Epithelial cell of esophagus (primary cell): ENCODE measurements around the gene MPIG6B.

Experiments used
- DNase-seq: peaks from one replicate; pipeline ENCODE4 v3.0.0; 2010; ENCODE audit warnings: low read depth
- H3K4me3 ChIP-seq: 2 replicates; pipeline ENCODE4 v1.5.1; 2011; ENCODE audit warnings: mild to moderate bottlenecking, low read length, control low read depth
- TF ChIP-seq, protein P1 (sequence below): IDR thresholded peaks from 2 replicates; pipeline ENCODE4 v1.5.1; 2011; ENCODE audit warnings: low read depth, mild to moderate bottlenecking, low read length, control low read depth, inconsistent platforms; ENCODE audit not compliant: insufficient read depth; ENCODE audit errors: missing control alignments

MPIG6B gene

DNA sequence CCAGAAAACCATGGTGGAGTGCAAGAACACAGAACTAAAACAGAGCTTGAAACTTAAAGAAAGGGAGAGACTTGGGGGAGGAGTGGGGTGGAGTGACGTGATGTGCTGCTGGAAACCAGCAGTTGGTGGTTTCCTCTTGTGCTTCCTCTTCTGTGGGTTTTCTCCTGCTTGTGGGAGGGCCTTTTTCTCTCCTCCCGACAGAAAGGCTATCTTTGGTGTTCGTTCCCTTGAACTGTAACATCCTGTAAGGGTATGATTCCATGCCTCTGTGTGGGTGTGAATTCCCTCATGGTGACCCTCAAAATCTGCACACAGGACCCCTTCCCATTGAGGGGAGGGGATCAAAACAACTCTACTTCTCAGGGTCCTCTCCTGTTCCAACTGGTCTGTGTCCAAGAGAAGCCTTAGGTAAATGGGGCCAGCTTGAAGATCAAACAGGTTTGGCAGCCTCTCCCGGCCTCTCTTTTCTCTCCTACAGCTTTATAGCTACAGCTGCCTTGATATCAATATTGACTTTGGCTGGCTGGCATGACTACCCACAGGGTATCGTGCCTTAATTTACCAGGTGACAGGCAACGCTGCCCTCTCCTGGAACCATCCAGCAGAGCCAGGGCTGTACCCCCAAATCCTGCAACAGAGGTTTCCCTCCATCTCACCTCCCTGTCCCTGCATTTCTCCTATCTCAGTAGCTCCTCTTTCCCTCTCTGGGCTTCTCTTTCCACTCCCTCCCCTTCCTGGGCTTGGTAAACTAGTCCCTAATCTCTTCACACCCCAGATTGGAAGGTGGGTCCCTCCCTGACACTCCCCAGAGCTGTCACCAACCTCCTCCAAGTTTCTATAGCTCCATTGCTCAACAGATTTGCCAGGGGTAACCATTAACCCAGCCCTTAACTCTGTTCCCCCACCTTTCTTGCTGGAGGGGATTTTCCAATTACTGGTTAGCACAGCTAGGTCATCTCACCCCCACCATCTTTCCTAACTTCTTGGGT lies 15.1 kb downstream of the MPIG6B start:
- peak; percentile 81 for DNase-seq
- H3K4me3 ChIP-seq, result peak overlapping the region; percentile 17
- TF ChIP-seq, protein P1, sequence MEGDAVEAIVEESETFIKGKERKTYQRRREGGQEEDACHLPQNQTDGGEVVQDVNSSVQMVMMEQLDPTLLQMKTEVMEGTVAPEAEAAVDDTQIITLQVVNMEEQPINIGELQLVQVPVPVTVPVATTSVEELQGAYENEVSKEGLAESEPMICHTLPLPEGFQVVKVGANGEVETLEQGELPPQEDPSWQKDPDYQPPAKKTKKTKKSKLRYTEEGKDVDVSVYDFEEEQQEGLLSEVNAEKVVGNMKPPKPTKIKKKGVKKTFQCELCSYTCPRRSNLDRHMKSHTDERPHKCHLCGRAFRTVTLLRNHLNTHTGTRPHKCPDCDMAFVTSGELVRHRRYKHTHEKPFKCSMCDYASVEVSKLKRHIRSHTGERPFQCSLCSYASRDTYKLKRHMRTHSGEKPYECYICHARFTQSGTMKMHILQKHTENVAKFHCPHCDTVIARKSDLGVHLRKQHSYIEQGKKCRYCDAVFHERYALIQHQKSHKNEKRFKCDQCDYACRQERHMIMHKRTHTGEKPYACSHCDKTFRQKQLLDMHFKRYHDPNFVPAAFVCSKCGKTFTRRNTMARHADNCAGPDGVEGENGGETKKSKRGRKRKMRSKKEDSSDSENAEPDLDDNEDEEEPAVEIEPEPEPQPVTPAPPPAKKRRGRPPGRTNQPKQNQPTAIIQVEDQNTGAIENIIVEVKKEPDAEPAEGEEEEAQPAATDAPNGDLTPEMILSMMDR, result peak; percentile 26

DNA sequence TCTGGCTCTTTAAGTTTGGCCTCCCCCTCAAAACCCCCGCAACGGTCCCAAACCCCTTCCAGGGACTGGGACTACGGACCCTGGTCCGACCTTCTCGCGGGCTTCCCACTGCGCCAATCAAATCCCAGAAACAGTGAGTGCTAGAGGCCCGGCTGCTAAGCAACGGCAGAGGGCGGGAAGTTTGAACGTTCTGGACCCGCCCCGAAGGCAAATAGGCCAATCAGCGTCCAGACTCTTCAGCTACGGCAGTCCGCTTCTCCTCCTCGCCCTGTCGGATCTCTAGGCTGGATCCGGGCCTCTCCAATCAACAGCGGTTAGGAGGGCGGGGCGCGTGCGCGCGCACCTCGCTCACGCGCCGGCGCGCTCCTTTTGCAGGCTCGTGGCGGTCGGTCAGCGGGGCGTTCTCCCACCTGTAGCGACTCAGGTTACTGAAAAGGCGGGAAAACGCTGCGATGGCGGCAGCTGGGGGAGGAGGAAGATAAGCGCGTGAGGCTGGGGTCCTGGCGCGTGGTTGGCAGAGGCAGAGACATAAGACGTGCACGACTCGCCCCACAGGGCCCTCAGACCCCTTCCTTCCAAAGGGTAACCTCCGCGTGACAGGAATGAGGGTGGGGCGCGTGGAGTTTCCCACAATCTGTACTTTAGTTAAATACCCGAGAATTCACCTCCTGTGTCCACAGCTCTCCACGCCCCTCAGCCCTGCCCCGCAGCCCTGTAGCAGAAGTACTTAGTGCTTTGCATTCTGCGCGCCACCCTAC lies 16.6 kb downstream of the MPIG6B start, which contains the start of gene MSH5:
TSS of gene MSH5 (plus strand) at position 367 of the 758 bp plus-strand sequence. CDS start 462 bp downstream, outside the sequence.
- peak within 1 kb of the TSS; percentile 90 for H3K4me3 ChIP-seq
- TF ChIP-seq, protein P1, result no peak
- peak; percentile 99 for DNase-seq

DNA sequence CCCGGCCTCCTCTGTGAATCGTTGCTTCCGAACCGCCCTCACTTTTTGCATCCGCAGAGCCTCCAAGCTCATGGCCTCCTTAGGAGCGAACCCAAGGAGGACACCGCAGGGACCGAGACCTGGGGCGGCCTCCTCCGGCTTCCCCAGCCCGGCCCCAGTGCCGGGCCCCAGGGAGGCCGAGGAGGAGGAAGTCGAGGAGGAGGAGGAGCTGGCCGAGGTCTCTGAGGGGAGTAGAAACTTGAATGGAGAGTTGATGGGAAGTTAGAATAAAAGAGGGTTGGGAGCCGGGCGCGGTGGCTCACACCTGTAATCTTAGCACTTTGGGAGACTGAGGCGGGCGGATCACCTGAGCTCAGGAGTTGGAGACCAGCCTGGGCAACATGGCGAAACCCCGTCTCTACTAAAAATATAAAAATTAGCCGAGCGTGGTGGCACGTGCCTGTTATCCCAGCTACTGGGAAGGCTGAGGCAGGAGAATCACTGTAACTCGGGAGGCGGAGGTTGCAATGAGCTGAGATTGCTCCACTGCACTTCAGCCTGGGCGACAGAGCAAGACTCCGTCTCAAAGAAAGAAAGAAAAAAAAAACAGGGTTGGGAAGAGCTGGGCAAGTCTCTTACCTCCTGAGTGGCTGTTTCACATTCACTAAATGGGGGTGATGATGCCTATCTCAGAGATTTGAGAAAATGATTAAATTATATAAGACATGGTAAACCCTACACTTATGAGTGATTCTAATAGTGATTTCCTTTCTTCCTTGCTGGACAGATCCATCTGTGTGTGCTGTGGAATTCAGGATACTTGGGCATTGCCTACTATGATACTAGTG lies 17.4 kb downstream of the MPIG6B start:
- TF ChIP-seq, protein P1, result no peak
- no peak for DNase-seq
- H3K4me3 ChIP-seq, result peak overlapping the region; percentile 90

DNA sequence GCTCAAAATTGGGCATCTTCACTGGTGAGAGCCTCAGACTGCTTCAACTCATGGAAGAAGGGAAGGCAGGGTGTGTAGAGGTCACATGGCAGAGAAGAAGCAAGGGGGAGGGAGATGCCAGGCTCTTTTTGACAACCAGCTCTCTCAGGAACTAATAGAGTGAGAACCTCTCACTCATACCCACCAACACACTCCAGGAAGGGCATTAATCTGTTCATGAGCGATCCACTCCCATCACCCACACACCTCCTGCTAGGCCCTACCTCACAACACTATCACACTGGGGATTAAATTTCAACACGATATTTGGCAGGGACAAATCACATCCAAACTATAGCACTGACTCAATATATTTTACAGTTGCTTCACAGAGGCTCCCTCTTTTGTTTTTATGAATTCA lies 18.6 kb downstream of the MPIG6B start:
- DNase-seq, result no peak
- H3K4me3 ChIP-seq, result no peak overlapping the region
- TF ChIP-seq, protein P1, result no peak

DNA sequence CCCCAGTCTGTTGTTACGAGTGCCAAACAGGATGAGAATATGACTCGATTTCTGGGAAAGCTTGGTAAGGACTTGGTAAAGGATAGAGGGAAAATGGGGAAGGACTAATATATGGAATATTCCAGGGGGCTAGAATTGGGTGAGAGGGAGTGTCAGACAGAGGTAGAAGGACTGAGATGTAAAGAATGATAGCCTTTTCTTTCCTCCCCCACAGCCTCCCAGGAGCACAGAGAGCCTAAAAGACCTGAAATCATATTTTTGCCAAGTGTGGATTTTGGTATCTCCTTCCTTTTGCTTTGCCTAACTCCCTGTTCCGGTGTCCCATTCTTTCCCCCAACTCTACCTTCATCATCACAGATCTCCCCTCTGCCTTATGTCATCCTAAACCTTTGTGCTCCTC lies 19.7 kb downstream of the MPIG6B start:
- DNase-seq, result no peak
- TF ChIP-seq, protein P1, result no peak
- H3K4me3 ChIP-seq, result no peak overlapping the region

DNA sequence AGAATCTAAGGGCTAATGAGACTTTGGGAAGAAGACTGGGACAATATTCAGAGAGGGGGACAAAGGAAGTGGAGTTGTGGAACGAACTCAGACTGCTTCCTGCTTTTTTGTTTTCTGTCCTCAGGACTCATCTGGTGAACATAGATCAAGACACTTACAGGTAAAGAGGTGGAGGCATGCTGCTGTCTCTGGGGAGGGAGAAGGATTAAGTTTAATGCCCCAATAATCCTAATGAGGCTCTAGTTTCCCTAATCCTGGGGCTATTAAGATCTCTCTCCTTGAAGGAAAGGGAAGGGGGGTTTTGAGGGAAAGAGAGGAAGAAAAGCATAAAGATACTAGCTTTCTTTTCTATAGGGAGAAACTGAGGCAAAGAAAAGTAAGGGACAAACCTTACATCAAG lies 21.2 kb downstream of the MPIG6B start:
- TF ChIP-seq, protein P1, result no peak

More for the DNA sequence above, 21.2 kb downstream of the MPIG6B start:
- DNase-seq, result no peak
- no peak overlapping the region for H3K4me3 ChIP-seq
